GM12801 (cell line): Measurements from ENCODE around the gene EVA1B.

Source experiments
- TF ChIP-seq, protein P1 (sequence below): IDR thresholded peaks from one replicate; pipeline ENCODE4 v1.5.1; 2011; ENCODE audit warnings: control low read depth; ENCODE audit not compliant: insufficient read length; ENCODE audit errors: extremely low read depth

The EVA1B gene

DNA sequence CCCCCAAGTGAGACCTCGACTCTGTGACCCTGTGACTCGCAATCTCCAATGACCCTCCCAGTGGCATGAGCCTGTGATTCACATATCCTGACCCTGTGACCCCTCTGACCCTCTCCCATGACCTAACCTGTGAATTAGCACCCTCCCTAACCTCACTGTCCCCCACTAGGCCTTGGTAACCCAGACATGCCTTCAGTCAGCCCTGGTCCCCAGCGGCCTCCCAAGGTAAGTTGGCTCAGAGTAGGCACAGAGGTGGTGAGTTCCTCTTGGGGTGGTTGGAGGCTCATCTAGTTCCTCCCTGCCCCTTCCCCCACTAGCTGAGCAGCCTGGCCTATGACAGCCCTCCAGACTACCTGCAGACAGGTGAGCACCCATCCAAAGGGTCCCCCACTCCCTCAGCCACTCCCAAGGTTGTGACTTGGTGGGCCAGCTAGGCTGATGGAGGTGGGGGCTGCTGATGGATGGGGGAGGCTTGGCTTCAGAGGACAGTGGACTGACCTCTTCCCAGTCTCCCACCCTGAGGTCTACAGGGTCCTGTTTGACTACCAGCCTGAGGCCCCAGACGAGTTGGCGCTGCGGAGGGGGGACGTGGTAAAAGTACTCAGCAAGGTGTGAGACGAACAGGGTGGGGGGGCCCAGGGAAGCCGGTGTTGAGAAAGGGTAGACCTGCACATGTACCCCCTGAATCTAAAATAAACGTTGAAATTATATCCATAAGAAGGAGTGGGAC lies 15.7 kb downstream of the EVA1B start:
- TF ChIP-seq, protein P1, sequence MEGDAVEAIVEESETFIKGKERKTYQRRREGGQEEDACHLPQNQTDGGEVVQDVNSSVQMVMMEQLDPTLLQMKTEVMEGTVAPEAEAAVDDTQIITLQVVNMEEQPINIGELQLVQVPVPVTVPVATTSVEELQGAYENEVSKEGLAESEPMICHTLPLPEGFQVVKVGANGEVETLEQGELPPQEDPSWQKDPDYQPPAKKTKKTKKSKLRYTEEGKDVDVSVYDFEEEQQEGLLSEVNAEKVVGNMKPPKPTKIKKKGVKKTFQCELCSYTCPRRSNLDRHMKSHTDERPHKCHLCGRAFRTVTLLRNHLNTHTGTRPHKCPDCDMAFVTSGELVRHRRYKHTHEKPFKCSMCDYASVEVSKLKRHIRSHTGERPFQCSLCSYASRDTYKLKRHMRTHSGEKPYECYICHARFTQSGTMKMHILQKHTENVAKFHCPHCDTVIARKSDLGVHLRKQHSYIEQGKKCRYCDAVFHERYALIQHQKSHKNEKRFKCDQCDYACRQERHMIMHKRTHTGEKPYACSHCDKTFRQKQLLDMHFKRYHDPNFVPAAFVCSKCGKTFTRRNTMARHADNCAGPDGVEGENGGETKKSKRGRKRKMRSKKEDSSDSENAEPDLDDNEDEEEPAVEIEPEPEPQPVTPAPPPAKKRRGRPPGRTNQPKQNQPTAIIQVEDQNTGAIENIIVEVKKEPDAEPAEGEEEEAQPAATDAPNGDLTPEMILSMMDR: no peak

DNA sequence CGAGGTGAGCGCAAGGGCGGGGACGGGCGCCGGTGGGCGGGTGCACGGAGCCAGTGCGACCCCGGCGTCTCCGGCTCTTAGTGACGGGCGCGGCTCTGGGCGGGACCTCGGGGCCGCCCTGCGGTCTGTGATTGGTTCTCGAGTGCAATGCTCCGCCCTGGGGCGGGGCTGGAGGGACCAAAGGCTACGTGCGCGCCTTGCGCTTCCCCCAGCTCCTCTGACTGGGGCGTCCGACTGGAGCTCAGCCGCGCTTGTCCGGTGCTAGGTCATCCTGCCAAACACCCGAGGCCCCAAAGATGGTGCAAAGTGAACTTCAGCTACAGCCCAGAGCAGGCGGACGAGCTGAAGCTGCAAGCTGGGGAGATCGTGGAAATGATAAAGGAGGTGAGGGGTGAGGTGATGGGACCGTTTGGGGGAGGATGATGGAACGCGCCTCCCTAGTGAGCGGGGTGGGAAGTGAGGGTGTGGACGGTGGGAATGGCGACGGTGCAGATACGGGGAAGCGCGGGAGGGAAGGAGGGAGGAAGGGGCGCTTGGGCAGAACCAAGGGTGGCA lies 16.5 kb downstream of the EVA1B start:
- TF ChIP-seq, protein P1: no peak

DNA sequence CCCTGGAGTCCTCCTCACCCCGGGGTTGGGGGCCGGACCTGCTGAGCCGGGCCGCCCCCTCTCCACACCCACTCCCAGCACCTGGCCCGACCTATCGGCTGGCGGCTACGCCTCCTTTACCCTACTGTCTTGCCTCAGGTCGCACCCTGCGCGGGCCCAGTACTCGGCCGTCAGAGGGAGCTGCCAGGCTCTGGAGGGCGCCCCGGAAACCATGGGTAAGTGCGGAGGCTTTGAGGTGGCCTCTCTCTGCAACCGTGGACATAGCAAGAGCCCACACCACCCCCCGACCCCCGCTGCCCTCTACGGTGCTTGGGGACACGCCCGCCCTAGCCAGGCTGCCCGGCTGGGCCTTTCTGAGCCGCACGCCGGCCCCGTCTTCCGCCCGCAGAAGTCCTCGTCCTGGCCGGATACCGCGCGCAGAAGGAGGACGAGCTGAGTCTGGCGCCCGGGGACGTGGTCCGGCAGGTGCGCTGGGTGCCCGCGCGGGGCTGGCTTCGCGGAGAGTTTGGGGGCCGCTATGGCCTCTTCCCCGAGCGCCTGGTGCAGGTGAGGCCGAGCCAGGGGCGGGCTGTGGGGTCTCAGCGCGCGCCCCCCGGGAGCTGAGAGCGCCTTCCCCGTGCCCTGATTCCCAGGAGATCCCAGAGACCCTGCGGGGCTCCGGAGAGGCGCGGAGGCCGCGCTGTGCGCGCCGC lies 17.1 kb downstream of the EVA1B start, which contains the start of gene SH3D21:
SH3D21 (plus strand) TSS at position 159 of the 692 bp plus-strand sequence; CDS start at position 212, 53 bp downstream.
- TF ChIP-seq, protein P1: no peak

DNA sequence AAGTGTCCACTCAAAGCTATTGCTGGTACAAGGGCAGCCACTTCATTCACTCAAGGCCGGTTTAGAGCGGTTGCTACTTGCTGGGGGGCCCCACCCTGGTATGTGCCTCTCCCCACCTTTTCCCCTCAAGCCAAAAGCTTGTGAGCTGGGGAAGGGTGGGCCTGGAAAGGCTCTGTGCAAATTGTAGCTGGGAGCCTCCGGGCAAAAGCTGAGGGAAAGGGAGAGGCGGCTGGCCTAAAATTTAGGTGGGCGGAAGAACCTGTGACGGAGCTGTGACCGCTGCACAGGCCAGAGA lies 17.6 kb downstream of the EVA1B start:
- TF ChIP-seq, protein P1: no peak

DNA sequence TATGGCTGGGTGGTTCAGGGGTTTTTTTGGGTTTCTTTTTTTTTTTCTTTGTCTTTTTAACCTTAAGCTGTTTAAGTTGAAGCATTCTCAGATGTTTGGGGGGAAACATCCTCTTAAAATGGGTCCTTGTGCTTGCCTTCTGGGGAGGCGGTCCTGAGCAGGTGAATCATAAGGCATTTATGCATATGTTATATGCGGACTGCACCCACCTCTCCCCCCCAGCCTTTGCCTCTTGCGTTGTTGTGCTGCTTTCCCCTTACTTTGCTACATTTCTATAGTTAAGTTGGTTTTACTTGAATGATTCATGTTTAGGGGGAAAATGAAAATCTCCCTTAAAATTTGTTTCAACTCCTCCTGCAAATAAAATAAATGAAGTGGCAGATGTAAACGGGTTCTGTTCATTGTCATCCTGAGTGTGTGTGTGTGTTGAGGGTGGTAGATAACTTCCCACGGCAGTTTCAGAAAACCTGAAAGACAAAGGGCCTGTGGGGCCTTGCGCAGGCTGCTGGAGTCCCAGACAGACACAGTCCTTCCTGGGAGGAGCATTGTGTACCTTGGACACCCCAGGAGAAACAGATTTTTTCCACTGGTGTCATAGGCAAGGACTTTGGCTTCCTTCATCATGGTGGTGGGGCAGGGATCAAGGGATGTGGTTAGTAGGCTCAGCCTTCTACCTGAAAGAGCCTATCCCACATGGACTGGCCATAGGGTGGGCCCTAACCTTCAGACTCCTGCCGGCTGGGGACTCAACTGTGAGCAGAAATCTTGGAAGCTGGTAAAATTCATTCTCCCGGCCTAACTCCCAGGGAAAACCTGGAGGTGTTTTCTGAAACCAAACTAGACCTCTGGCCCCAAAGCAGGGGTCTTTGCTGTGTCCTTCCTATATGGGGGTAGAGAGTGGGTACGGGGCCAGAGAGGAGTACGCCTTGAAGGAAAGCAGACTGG lies 18.2 kb downstream of the EVA1B start:
- TF ChIP-seq, protein P1: no peak

DNA sequence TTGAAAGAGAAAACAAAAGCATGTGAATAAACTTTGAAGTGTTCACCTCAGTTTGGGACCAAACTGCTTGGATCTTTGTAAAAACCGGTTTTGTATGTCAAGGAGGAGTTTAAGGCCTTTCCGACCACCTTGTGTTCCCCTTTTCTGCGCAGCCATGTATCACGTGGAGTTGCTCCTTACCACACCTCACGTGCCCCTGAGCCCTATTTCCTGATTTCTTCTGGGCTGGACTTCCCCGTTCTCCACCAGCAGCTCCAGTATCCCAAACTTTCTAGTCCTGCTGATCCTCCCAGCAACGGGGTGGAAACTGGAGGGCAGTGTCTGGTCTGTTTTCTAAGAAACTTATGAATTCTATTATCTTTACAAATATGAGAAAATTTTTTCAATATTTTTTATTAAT lies 18.9 kb downstream of the EVA1B start:
- TF ChIP-seq, protein P1: no peak
